IPS-20b (cell line): Measurements from ENCODE around the gene ANKRD27.
"Not testable (repeated sequence)": the region's sequence is repeated elsewhere in the genome, so short reads cannot be mapped to it uniquely, and the experiment has no call there.

ENCODE experiments used
- H3K27ac ChIP-seq: one replicate; pipeline ENCODE4 v1.5.1; 2013; ENCODE audit warnings: low read length
- H3K27me3 ChIP-seq: 2 replicates; pipeline ENCODE4 v1.6.1; 2013; ENCODE audit warnings: mild to moderate bottlenecking, low read length, inconsistent platforms; ENCODE audit not compliant: insufficient read depth
- H3K36me3 ChIP-seq: 2 replicates; pipeline ENCODE4 v1.6.1; 2013; ENCODE audit warnings: low read depth, mild to moderate bottlenecking, inconsistent platforms, low read length, moderate library complexity; ENCODE audit not compliant: insufficient read depth
- H3K4me1 ChIP-seq: 2 replicates; pipeline ENCODE4 v1.6.1; 2013; ENCODE audit warnings: mild to moderate bottlenecking, control low read depth, inconsistent platforms, low read length, moderate library complexity; ENCODE audit not compliant: insufficient read depth
- H3K4me3 ChIP-seq: 2 replicates; pipeline ENCODE4 v1.5.1; 2013; ENCODE audit warnings: mild to moderate bottlenecking, low read length, inconsistent platforms
- H3K9ac ChIP-seq: 2 replicates; pipeline ENCODE4 v1.6.1; 2013; ENCODE audit warnings: low read depth, mild to moderate bottlenecking, inconsistent platforms, low read length, moderate library complexity
- H3K9me3 ChIP-seq: 2 replicates; pipeline ENCODE4 v1.6.1; 2013; ENCODE audit warnings: mild to moderate bottlenecking, low read depth, low read length, inconsistent platforms; ENCODE audit not compliant: insufficient read depth

ANKRD27 gene

GRCh38 chr19:32671883-32672593 lies 2.9 kb downstream of the ANKRD27 start:
- no peaks in the 10 kb centered on the region for H3K36me3 ChIP-seq
- no peaks in the 10 kb centered on the region; the same call in 1 of the 2 replicates for H3K9me3 ChIP-seq
- peaks cover 27% of the 10 kb centered on the region for H3K27me3 ChIP-seq
- H3K27ac ChIP-seq, result no peak overlapping the region
- no peak overlapping the region for H3K4me3 ChIP-seq
- H3K4me1 ChIP-seq, result no peaks in the 10 kb centered on the region
- H3K9ac ChIP-seq, result no peak overlapping the region

GRCh38 chr19:32669310-32669709 lies 5.7 kb downstream of the ANKRD27 start:
- Histone ChIP-seq H3K4me1 (no peaks in the 10 kb centered on the region), H3K4me3 (no peak overlapping the region), H3K9me3 (no peaks in the 10 kb centered on the region), H3K36me3 (0 out of 2 replicates have a peak, but pooled peaks cover 4% of the 10 kb centered on the region), H3K27ac (no peak overlapping the region), H3K27me3 (peaks cover 8% of the 10 kb centered on the region), H3K9ac (no peak overlapping the region)

GRCh38 chr19:32666084-32666483 lies 8.9 kb downstream of the ANKRD27 start:
- Histone ChIP-seq H3K4me3 (no peak overlapping the region), H3K4me1 (no peaks in the 10 kb centered on the region), H3K36me3 (0 out of 2 replicates have a peak, but pooled peaks cover 4% of the 10 kb centered on the region), H3K9me3 (no peaks in the 10 kb centered on the region), H3K27ac (no peak overlapping the region), H3K27me3 (no peaks in the 10 kb centered on the region), H3K9ac (no peak overlapping the region)

GRCh38 chr19:32662186-32662585 lies 12.8 kb downstream of the ANKRD27 start:
- Histone ChIP-seq H3K27ac (no peak overlapping the region), H3K4me3 (no peak overlapping the region)

GRCh38 chr19:32661318-32661717 lies 13.7 kb downstream of the ANKRD27 start:
- no peaks in the 10 kb centered on the region for H3K4me1 ChIP-seq
- no peak overlapping the region for H3K27ac ChIP-seq
- H3K9me3 ChIP-seq, result no peaks in the 10 kb centered on the region
- H3K9ac ChIP-seq, result no peak overlapping the region
- peaks cover 17% of the 10 kb centered on the region for H3K36me3 ChIP-seq
- no peak overlapping the region for H3K4me3 ChIP-seq
- no peaks in the 10 kb centered on the region for H3K27me3 ChIP-seq

More at GRCh38 chr19:32662186-32662585, 12.8 kb downstream of the ANKRD27 start:
- Histone ChIP-seq H3K27me3 (no peaks in the 10 kb centered on the region), H3K36me3 (peaks cover 15% of the 10 kb centered on the region), H3K9ac (no peak overlapping the region), H3K4me1 (no peaks in the 10 kb centered on the region), H3K9me3 (no peaks in the 10 kb centered on the region)

- Histone ChIP-seq H3K27ac (no peak overlapping the region), H3K27me3 (no peaks in the 10 kb centered on the region), H3K9me3 (no peaks in the 10 kb centered on the region), H3K4me1 (no peaks in the 10 kb centered on the region), H3K36me3 (peaks cover 17% of the 10 kb centered on the region), H3K9ac (no peak overlapping the region), H3K4me3 (no peak overlapping the region)
Observed at GRCh38 chr19:32658527-32658926, 16.5 kb downstream of the ANKRD27 start.

- no peaks in the 10 kb centered on the region for H3K27me3 ChIP-seq
- peaks cover 20% of the 10 kb centered on the region for H3K36me3 ChIP-seq
- no peaks in the 10 kb centered on the region for H3K4me1 ChIP-seq
- H3K9ac ChIP-seq, result no peak overlapping the region
- H3K27ac ChIP-seq, result no peak overlapping the region
- H3K4me3 ChIP-seq, result no peak overlapping the region
- no peaks in the 10 kb centered on the region for H3K9me3 ChIP-seq
Observed at GRCh38 chr19:32658075-32658474, 16.9 kb downstream of the ANKRD27 start.

GRCh38 chr19:32656379-32656778 lies 18.6 kb downstream of the ANKRD27 start:
- not testable (repeated sequence) for H3K27ac ChIP-seq, H3K27me3 ChIP-seq, H3K9me3 ChIP-seq, H3K4me3 ChIP-seq, H3K4me1 ChIP-seq, H3K9ac ChIP-seq
- peaks cover 22% of the 10 kb centered on the region for H3K36me3 ChIP-seq

GRCh38 chr19:32653599-32653915 lies 21.4 kb downstream of the ANKRD27 start:
- Histone ChIP-seq H3K27me3 (no peaks in the 10 kb centered on the region), H3K4me3 (no peak overlapping the region), H3K36me3 (peaks cover 32% of the 10 kb centered on the region), H3K9ac (no peak overlapping the region; the same call in 1 of the 2 replicates), H3K9me3 (no peaks in the 10 kb centered on the region), H3K4me1 (peaks cover 3% of the 10 kb centered on the region; the same call in 1 of the 2 replicates), H3K27ac (no peak overlapping the region)

- peaks cover 3% of the 10 kb centered on the region; the same call in 1 of the 2 replicates for H3K4me1 ChIP-seq
- H3K9ac ChIP-seq, result no peak overlapping the region; the same call in 1 of the 2 replicates
- H3K4me3 ChIP-seq, result no peak overlapping the region
- H3K27ac ChIP-seq, result no peak overlapping the region
- peaks cover 32% of the 10 kb centered on the region for H3K36me3 ChIP-seq
- no peaks in the 10 kb centered on the region for H3K27me3 ChIP-seq
- H3K9me3 ChIP-seq, result no peaks in the 10 kb centered on the region
Observed at GRCh38 chr19:32652894-32653598, 21.9 kb downstream of the ANKRD27 start.

GRCh38 chr19:32652331-32652730 lies 22.6 kb downstream of the ANKRD27 start:
- not testable (repeated sequence) for H3K4me3 ChIP-seq, H3K27me3 ChIP-seq, H3K27ac ChIP-seq, H3K9me3 ChIP-seq, H3K4me1 ChIP-seq
- Histone ChIP-seq H3K36me3 (peaks cover 37% of the 10 kb centered on the region), H3K9ac (0 out of 2 replicates have a peak overlapping the region, but pooled peaks have one; percentile 2)

GRCh38 chr19:32651729-32652140 lies 23.2 kb downstream of the ANKRD27 start:
- Histone ChIP-seq H3K36me3 (peaks cover 39% of the 10 kb centered on the region), H3K9ac (0 out of 2 replicates have a peak overlapping the region, but pooled peaks have one; percentile 2), H3K27ac (peak overlapping the region; percentile 49), H3K27me3 (no peaks in the 10 kb centered on the region), H3K4me3 (no peak overlapping the region), H3K4me1 (peaks cover 3% of the 10 kb centered on the region; the same call in 1 of the 2 replicates), H3K9me3 (no peaks in the 10 kb centered on the region)
